ENCODE data around the gene SLC6A18.

SLC6A18 gene

GRCh38 chr5:1204693-1205242 lies 20.4 kb upstream of the SLC6A18 start:
- ChIA-PET CTCF (interaction anchor here (0.8 to 1.1 kb wide), 3 partner anchors 9 to 281 kb away, joined by 3 to 6 read pairs (median 4); no protein-coding TSS in a partner anchor), POLR2A (interaction anchor here (0.6 kb wide), 1 partner anchor 441 kb away, joined by 3 read pairs; no protein-coding TSS in a partner anchor)
- no peak for DNase-seq (ENCODE audit: low read depth, low spot score)
- H3K4me3 ChIP-seq (ENCODE audit: low read depth, low read length): no peak overlapping the region
- TF ChIP-seq, protein P1, sequence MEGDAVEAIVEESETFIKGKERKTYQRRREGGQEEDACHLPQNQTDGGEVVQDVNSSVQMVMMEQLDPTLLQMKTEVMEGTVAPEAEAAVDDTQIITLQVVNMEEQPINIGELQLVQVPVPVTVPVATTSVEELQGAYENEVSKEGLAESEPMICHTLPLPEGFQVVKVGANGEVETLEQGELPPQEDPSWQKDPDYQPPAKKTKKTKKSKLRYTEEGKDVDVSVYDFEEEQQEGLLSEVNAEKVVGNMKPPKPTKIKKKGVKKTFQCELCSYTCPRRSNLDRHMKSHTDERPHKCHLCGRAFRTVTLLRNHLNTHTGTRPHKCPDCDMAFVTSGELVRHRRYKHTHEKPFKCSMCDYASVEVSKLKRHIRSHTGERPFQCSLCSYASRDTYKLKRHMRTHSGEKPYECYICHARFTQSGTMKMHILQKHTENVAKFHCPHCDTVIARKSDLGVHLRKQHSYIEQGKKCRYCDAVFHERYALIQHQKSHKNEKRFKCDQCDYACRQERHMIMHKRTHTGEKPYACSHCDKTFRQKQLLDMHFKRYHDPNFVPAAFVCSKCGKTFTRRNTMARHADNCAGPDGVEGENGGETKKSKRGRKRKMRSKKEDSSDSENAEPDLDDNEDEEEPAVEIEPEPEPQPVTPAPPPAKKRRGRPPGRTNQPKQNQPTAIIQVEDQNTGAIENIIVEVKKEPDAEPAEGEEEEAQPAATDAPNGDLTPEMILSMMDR (IDR thresholded peaks at IDR 0.05; ENCODE audit: insufficient read depth, low read length, missing control alignments): peak; percentile 24

GRCh38 chr5:1205255-1206180 lies 19.7 kb upstream of the SLC6A18 start:
- H3K4me3 ChIP-seq (ENCODE audit: low read depth, low read length): no peak overlapping the region
- TF ChIP-seq, protein P1 (IDR thresholded peaks at IDR 0.05; ENCODE audit: insufficient read depth, low read length, missing control alignments): no peak
- CTCF ChIA-PET: interaction anchor here (0.9 kb wide), 1 partner anchor 19 kb away, joined by 3 read pairs; no protein-coding TSS in a partner anchor
- POLR2A ChIA-PET: interaction anchor here (0.6 kb wide), 1 partner anchor 441 kb away, joined by 3 read pairs; no protein-coding TSS in a partner anchor
- DNase-seq (ENCODE audit: low read depth, low spot score): no peak

DNA sequence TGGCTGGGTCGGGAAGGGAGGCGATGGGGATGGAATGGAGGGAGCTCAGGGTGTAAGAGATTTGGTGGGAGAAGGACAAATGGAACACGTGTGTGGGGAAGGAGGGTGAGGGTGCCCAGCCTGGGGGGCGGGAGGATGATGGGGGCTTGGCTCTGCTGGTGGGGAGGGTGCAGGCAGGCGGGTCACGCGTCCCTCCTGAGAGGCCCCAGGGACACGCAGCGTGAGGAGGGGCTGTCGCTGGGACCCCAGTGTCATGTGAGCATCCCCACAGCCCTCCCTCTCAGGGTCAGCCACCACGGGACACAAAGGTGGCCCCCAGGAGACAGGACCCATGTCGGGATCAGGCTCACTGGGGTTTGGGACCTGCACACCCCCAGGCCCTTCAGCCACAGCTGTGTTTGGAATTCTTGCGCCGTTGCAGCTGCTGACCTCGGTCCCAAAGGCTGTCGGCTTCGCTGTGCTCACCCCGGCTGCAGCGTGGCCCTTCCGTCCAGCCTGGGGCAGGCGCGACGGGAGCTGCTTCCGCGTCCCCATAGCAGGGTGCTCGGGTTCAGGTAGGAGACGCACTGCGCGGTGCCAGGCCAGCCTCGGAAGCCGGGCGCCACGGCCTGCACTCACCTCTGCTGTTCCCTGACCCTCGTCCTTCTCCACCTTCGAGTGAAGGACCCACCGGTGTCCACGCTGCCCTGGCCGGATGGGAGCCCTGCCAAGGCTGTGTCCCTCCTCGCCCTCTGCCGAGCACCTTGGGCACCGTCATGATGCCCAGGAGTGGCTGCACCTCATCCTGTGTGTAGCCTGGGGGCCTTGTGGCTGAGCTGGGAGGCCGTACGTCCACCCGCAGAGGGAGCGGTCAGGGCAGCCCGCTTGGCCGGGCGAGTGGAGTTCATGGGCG lies 18.4 kb upstream of the SLC6A18 start:
- TF ChIP-seq, protein P1 (IDR thresholded peaks at IDR 0.05; ENCODE audit: insufficient read depth, low read length, missing control alignments): no peak
- CTCF ChIA-PET: interaction anchor here (0.9 to 2.5 kb wide), 3 partner anchors 20 to 438 kb away, joined by 3 to 17 read pairs (median 3); no protein-coding TSS in a partner anchor
- DNase-seq (ENCODE audit: low read depth, low spot score): no peak
- H3K4me3 ChIP-seq (ENCODE audit: low read depth, low read length): no peak overlapping the region
- POLR2A ChIA-PET: interaction anchor here (0.7 kb wide), 1 partner anchor 10 kb away, joined by 3 read pairs; no protein-coding TSS in a partner anchor

DNA sequence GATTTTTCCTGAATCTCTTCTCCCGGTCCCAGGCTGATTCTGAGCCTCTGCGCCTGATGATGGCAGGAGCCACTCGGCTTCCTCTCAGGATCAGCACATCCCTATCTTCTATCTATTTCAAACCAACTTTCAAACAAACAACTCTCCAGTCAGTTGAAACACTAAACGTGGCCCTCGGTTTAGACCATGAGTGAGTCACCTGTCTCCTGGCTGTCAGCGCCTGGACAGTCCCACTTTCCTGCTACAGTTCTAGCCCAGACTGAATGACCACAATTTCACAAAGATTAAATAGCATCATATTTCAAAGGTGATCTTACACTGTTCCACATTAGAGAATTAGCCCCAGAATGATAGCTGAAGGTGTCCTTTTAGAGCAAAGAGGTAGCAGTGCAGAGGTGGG lies 17.6 kb upstream of the SLC6A18 start:
- no peak for DNase-seq (ENCODE audit: low read depth, low spot score)
- TF ChIP-seq, protein P1 (IDR thresholded peaks at IDR 0.05; ENCODE audit: insufficient read depth, low read length, missing control alignments): no peak
- POLR2A ChIA-PET: no interaction called here
- CTCF ChIA-PET: interaction anchor here (1.0 to 2.5 kb wide), 2 partner anchors 273 to 438 kb away, joined by 3 to 17 read pairs; no protein-coding TSS in a partner anchor
- H3K4me3 ChIP-seq (ENCODE audit: low read depth, low read length): no peak overlapping the region

GRCh38 chr5:1208221-1208742 lies 16.9 kb upstream of the SLC6A18 start:
- ChIA-PET CTCF (interaction anchor here (0.6 to 2.5 kb wide), 3 partner anchors 435 to 445 kb away, joined by 3 to 17 read pairs (median 5); no protein-coding TSS in a partner anchor), POLR2A (no interaction called here)
- no peak for DNase-seq (ENCODE audit: low read depth, low spot score)
- no peak overlapping the region for H3K4me3 ChIP-seq (ENCODE audit: low read depth, low read length)
- TF ChIP-seq, protein P1 (IDR thresholded peaks at IDR 0.05; ENCODE audit: insufficient read depth, low read length, missing control alignments): no peak

All from AG04449 (cell line).